Peyer's patch (tissue), 4 donors: ENCODE results near the gene GLMP. TPM values are rescaled to one million over a fixed set of nuclear protein-coding genes. Genes with fewer than 3 reads are reported as not detected.

ENCODE experiments used
- DNase-seq, 3 donors: peaks; one replicate each; pipeline ENCODE4 v3.0.0-alpha.2; 2017 to 2019
- H3K27ac ChIP-seq, 4 donors: fragments of 200-600 bp; sonication (generic); one replicate each; pipeline ENCODE4 v1.5.1; 2016 to 2019
- H3K27me3 ChIP-seq, 2 donors: fragments of 200-600 bp; sonication (generic); one replicate each; pipeline ENCODE4 v1.5.1; 2019
- H3K36me3 ChIP-seq, 3 donors: fragments of 200-600 bp; sonication (generic); one replicate each; pipeline ENCODE4 v1.5.1; 2016 to 2019
- H3K4me1 ChIP-seq, 4 donors: fragments of 200-600 bp; sonication (generic); one replicate each; pipeline ENCODE4 v1.5.1; 2016 to 2019
- H3K4me3 ChIP-seq, 4 donors: fragments of 200-600 bp; sonication (generic); 1 replicate in 3 of 4; 2 replicates in 1 of 4; pipeline ENCODE4 v1.5.1; 2016 to 2019; ENCODE audit warnings: mild to moderate bottlenecking in 1 of 4
- H3K9me3 ChIP-seq, 4 donors: fragments of 200-600 bp; sonication (generic); one replicate each; pipeline ENCODE4 v1.5.1; 2016 to 2019; ENCODE audit warnings: mild to moderate bottlenecking in 1 of 4
- POLR2A ChIP-seq, 2 donors: fragments of 450-650 bp; IDR thresholded peaks; one replicate each; pipeline ENCODE4 v1.5.1; 2017; ENCODE audit warnings: antibody characterized with exemption in 2 of 2, mild to moderate bottlenecking in 2 of 2, moderate library complexity in 2 of 2
- total RNA-seq, 4 donors: library from RNA; depleted of rRNA; stranded (reverse); fragments of >200 nt; gene quantifications; one replicate each; pipeline ENCODE4 v1.1.0, GENCODE V29; 2016
- TF ChIP-seq, protein P1 (sequence below), 6 experiments: fragments of 450-650 bp in 4 of 6; fragments of 200-600 bp in 2 of 6; sonication (generic) in 1 of 6; IDR thresholded peaks; one replicate each; pipeline ENCODE4 v1.5.1; 2017 to 2019; ENCODE audit warnings: antibody characterized with exemption in 6 of 6, mild to moderate bottlenecking in 3 of 6, moderate library complexity in 1 of 6

GLMP gene
- total RNA-seq, 4 donors from 2014 or later = 23.1 to 67.8 (median 61.3) TPM

DNA sequence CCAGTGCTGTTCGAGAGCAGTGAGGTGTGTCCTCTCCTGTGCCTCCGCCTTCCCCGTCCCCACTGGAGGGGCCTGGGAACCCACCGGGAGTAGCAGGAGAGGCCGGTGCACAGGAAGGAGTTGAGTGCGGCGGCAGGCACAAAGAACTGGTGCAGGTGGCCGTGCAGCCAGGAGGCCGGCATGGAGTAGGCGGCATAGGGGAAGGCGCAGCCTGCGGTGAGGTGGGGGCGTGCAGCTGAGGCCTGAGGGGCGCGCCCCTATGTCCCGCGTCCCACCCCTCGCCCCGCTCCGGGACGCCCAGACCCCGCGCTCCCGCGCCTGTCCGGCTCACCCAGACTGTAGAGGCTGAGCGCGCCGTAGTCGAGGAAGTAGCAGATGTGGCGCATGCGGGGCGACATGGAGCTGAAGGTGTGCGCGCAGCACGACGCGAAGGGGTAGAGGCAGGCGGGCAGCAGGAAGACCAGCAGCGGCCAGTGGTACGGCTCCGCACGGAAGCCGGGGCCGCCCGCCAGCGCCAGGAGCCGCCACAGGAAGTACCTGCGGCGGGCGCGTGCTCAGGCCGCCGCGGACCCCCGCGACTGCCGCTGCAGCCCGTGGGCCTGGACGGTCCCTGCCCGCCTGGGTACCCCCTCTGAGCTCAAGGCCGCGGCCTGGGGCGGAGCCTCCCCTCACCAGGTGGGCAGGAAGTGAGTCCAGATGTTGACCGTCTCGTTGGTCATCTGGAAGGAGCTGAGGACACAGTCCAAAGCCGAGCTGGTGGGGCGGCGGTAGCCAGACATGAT is 49.8 kb downstream of the GLMP start:
- no peaks in the 10 kb centered on the region for H3K9me3 ChIP-seq
- peaks cover 0 to 24% (median 11%) of the 10 kb centered on the region in 4 donors for H3K4me1 ChIP-seq
- no peak overlapping the region for H3K27ac ChIP-seq
- peak overlapping the region; percentile 28 to 53 (median 44) for H3K4me3 ChIP-seq
- H3K36me3 ChIP-seq = peaks cover 0 to 22% (median 0%) of the 10 kb centered on the region in 3 donors
- TF ChIP-seq, protein P1, sequence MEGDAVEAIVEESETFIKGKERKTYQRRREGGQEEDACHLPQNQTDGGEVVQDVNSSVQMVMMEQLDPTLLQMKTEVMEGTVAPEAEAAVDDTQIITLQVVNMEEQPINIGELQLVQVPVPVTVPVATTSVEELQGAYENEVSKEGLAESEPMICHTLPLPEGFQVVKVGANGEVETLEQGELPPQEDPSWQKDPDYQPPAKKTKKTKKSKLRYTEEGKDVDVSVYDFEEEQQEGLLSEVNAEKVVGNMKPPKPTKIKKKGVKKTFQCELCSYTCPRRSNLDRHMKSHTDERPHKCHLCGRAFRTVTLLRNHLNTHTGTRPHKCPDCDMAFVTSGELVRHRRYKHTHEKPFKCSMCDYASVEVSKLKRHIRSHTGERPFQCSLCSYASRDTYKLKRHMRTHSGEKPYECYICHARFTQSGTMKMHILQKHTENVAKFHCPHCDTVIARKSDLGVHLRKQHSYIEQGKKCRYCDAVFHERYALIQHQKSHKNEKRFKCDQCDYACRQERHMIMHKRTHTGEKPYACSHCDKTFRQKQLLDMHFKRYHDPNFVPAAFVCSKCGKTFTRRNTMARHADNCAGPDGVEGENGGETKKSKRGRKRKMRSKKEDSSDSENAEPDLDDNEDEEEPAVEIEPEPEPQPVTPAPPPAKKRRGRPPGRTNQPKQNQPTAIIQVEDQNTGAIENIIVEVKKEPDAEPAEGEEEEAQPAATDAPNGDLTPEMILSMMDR (IDR thresholded peaks at IDR 0.05) = no peak
- TF ChIP-seq POLR2A (IDR thresholded peaks at IDR 0.05) = no peak
- no peaks in the 10 kb centered on the region for H3K27me3 ChIP-seq
- DNase-seq = peak; percentile 25 to 58 (median 56)

- Histone ChIP-seq H3K4me1 (peaks cover 0 to 24% (median 11%) of the 10 kb centered on the region in 4 donors), H3K4me3 (no peak overlapping the region), H3K36me3 (peaks cover 0 to 20% (median 0%) of the 10 kb centered on the region in 3 donors), H3K27me3 (no peaks in the 10 kb centered on the region), H3K9me3 (no peaks in the 10 kb centered on the region), H3K27ac (no peak overlapping the region)
- TF ChIP-seq, protein P1 (IDR thresholded peaks at IDR 0.05) = no peak
- no peak for TF ChIP-seq POLR2A (IDR thresholded peaks at IDR 0.05)
- no peak for DNase-seq
Observed at GRCh38 chr1:156244712-156245111, 50.8 kb downstream of the GLMP start.

- no peaks in the 10 kb centered on the region for H3K27me3 ChIP-seq
- H3K4me3 ChIP-seq = no peak overlapping the region
- no peak for DNase-seq
- H3K36me3 ChIP-seq = peaks cover 0 to 20% (median 0%) of the 10 kb centered on the region in 3 donors
- no peaks in the 10 kb centered on the region for H3K9me3 ChIP-seq
- peaks cover 0 to 24% (median 11%) of the 10 kb centered on the region in 4 donors for H3K4me1 ChIP-seq
- H3K27ac ChIP-seq = no peak overlapping the region
- TF ChIP-seq, protein P1 (IDR thresholded peaks at IDR 0.05) = no peak
- TF ChIP-seq POLR2A (IDR thresholded peaks at IDR 0.05) = no peak
Observed at GRCh38 chr1:156244126-156244525, 51.4 kb downstream of the GLMP start.

GRCh38 chr1:156242738-156243137 is 52.7 kb downstream of the GLMP start:
- TF ChIP-seq POLR2A (IDR thresholded peaks at IDR 0.05) = no peak
- TF ChIP-seq, protein P1 (IDR thresholded peaks at IDR 0.05) = no peak
- peaks cover 0 to 24% (median 11%) of the 10 kb centered on the region in 4 donors for H3K4me1 ChIP-seq
- H3K36me3 ChIP-seq = peaks cover 0 to 32% (median 0%) of the 10 kb centered on the region in 3 donors
- H3K27me3 ChIP-seq = no peaks in the 10 kb centered on the region
- no peak for DNase-seq
- H3K27ac ChIP-seq = no peak overlapping the region
- no peak overlapping the region for H3K4me3 ChIP-seq
- no peaks in the 10 kb centered on the region for H3K9me3 ChIP-seq

Other genes starting within 250 kb of the GLMP start
- gene UBQLN4, start 241.9 kb downstream of the GLMP start, total RNA-seq = 10 to 100 TPM; 16.3 to 22.5 (median 21.4) TPM
- gene LAMTOR2, start 240.9 kb downstream of the GLMP start, total RNA-seq = 10 to 100 TPM; 40.4 to 75.5 (median 54.1) TPM
- 100 to 1,000 TPM in 3 of 4 donors, 10 to 100 TPM in 1; 96.6 to 188 (median 146) TPM for gene RAB25, start 234.5 kb downstream of the GLMP start, total RNA-seq
- 1 to 10 TPM in 1 of 4 donors, under 1 TPM in 1, not detected in 2; 0.80 to 2.1 TPM for gene MEX3A, start 213.2 kb downstream of the GLMP start, total RNA-seq
- gene LMNA, start 181.0 kb downstream of the GLMP start, total RNA-seq = 100 to 1,000 TPM; 201 to 295 (median 211) TPM
- gene SEMA4A, start 142.1 kb downstream of the GLMP start, total RNA-seq = 10 to 100 TPM in 1 of 4 donors, 1 to 10 TPM in 3; 1.5 to 19.0 (median 3.2) TPM
- 10 to 100 TPM; 15.7 to 40.6 (median 33.7) TPM for gene SLC25A44, start 101.6 kb downstream of the GLMP start, total RNA-seq
- 10 to 100 TPM; 39.9 to 52.8 (median 43.6) TPM for gene PMF1, start 82.7 kb downstream of the GLMP start, total RNA-seq
- 1 to 10 TPM in 2 of 4 donors, not detected in 2; 1.1 to 2.1 TPM for gene BGLAP, start 53.5 kb downstream of the GLMP start, total RNA-seq
- 1 to 10 TPM in 3 of 4 donors, under 1 TPM in 1; 0.70 to 7.4 (median 4.1) TPM for gene PAQR6, start 47.6 kb downstream of the GLMP start, total RNA-seq
- gene SMG5, start 12.9 kb downstream of the GLMP start, total RNA-seq = 100 to 1,000 TPM in 2 of 4 donors, 10 to 100 TPM in 2; 70.1 to 139 (median 103) TPM
- gene TMEM79, start 11.4 kb downstream of the GLMP start, total RNA-seq = 1 to 10 TPM; 1.9 to 9.7 (median 5.4) TPM
- not detected for gene VHLL, start 3.6 kb upstream of the GLMP start, total RNA-seq
- 100 to 1,000 TPM in 3 of 4 donors, 10 to 100 TPM in 1; 63.9 to 148 (median 134) TPM for gene CCT3, start 42.6 kb upstream of the GLMP start, total RNA-seq
- not detected for gene TSACC, start 42.8 kb upstream of the GLMP start, total RNA-seq
- gene RHBG, start 73.5 kb upstream of the GLMP start, total RNA-seq = 1 to 10 TPM in 1 of 4 donors, not detected in 3; 3.1 TPM
- gene MEF2D, start 205.1 kb upstream of the GLMP start, total RNA-seq = 10 to 100 TPM; 46.8 to 97.4 (median 64.1) TPM